Esophagus muscularis mucosa (tissue), 4 donors: ENCODE results near the gene LTBP1.

Experiments used
- CTCF ChIP-seq, 3 experiments: fragments of 200-600 bp in 2 of 3; fragments of 450-650 bp in 1 of 3; sonication (generic) in 2 of 3; IDR thresholded peaks; one replicate each; pipeline ENCODE4 v1.5.1; 2017 to 2019; ENCODE audit warnings: antibody characterized with exemption in 3 of 3, mild to moderate bottlenecking in 2 of 3, moderate library complexity in 1 of 3
- EP300 ChIP-seq: sonication (generic); formaldehyde crosslinking; IDR thresholded peaks from one replicate; pipeline ENCODE4 v1.6.1; 2017; ENCODE audit warnings: antibody characterized with exemption
- POLR2A ChIP-seq: fragments of 450-650 bp; IDR thresholded peaks from one replicate; pipeline ENCODE4 v1.6.1; 2017; ENCODE audit warnings: antibody characterized with exemption, moderate library complexity, mild to moderate bottlenecking, low read depth
- POLR2AphosphoS5 ChIP-seq, 2 donors: sonication (generic); formaldehyde crosslinking; IDR thresholded peaks; one replicate each; pipeline ENCODE4 v1.6.1; 2017; ENCODE audit warnings: antibody characterized with exemption in 2 of 2

- TF ChIP-seq POLR2A (no peak), CTCF (IDR thresholded peaks at IDR 0.05) (no peak), POLR2AphosphoS5 (IDR thresholded peaks at IDR 0.05) (no peak), EP300 (no peak)
Measured at GRCh38 chr2:33073018-33073417, 126.3 kb downstream of the LTBP1 start.
